ENCODE data around the gene KCNQ5.
"Not testable (repeated sequence)": the region's sequence is repeated elsewhere in the genome, so short reads cannot be mapped to it uniquely, and the experiment has no call there.

The KCNQ5 gene

DNA sequence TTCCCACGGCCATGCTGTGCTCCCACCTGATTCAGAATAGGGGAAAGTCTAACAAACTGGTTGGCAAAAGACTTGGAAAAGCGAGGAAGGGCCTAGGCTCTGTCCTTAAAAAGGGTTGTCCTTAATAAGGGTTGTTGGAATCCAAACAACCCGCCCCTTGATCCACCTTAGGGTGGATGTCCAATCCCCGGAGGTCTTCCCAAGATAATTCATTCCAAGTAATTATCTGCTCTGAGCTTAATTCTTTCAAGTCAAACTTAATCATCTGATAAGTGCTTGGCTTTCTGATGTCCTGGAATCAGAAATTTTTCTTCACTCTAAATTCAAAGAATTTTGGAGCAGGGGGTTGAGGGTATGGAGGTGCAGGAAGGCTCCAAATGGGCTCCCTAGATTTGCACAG is 603.5 kb downstream of the KCNQ5 start, which contains the start of gene KHDC1L:
KHDC1L (minus strand) TSS at position 101 of the 400 bp plus-strand sequence; CDS start at position 13, 88 bp downstream.
- no peak for DNase-seq

DNA sequence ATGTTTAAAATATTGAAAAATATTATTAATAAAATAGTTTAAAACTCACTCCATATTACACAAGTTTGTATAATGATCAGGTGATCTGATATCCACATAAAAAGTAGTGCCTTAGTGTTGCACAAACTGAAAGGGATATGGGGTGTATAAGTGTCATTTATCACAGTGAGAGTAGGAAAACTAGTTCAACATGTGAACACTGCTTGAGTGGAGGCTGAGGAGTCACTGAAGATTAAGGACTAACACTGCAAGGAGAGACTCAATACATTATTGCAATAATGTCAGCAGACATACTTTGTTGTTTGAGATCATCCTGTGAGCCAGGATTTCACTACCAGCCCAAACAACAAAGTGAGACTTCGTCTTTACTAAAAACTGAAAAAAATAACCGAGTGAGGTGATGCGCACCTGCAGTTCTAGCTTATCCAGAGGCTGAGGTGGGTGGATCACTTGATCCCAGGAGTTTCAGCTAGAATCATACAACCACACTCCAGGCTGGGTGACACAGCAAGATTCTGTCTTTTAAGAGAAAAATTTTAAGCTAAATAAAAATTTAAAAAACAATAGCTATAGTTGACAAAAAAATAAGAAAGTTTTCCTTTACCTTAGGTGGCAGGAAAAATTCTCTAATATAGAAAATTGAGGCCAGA is 605.9 kb downstream of the KCNQ5 start:
- no peak for DNase-seq

DNA sequence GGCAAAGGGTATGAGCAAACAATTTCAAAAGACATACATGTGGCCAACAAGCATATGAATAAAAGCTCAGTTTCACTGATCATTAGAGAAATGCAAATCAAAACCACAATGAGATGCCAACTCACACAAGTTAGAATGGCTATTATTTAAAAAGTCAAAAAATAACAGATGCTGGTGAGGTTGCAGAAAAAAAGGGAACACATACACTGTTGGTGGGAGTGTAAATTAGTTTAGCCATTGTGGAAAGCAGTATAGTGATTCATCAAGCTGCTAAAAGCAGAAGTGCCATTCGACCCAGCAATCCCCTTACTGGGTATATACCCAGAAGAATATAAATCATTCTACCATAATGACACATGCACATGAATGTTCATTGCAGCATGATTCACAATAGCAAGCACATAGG is 610.1 kb downstream of the KCNQ5 start:
- DNase-seq, result no peak

- DNase-seq, result no peak
Observed at GRCh38 chr6:73233048-73233447, 611.2 kb downstream of the KCNQ5 start.

- not testable (repeated sequence) for DNase-seq
Observed at GRCh38 chr6:73233971-73234370, 612.1 kb downstream of the KCNQ5 start.

GRCh38 chr6:73234733-73235132 is 612.9 kb downstream of the KCNQ5 start:
- no peak for DNase-seq

GRCh38 chr6:73236144-73236750 is 614.4 kb downstream of the KCNQ5 start:
- DNase-seq, result no peak

GRCh38 chr6:73240730-73241129 is 618.9 kb downstream of the KCNQ5 start:
- DNase-seq, result no peak

- no peak for DNase-seq
Observed at GRCh38 chr6:73242001-73242400, 620.1 kb downstream of the KCNQ5 start.
